ENCODE measurements around the gene INPP5E. TPM values are rescaled to one million over a fixed set of nuclear protein-coding genes. Genes with fewer than 3 reads are reported as not detected.
A peak's percentile ranks its signal among the peaks of the same experiment; 100 is the strongest.

INPP5E gene
- polyA plus RNA-seq, 2 of the 4 experiments (the other 2 are of a cell fraction) = 5.2 to 11.2 TPM

GRCh38 chr9:136447173-136447778 is 7.6 kb upstream of the INPP5E start:
- no peak for TF ChIP-seq FOXS1 (CRISPR knock-in tag; IDR thresholded peaks at IDR 0.05)
- TF ChIP-seq PHF8 (IDR thresholded peaks at IDR 0.05; ENCODE audit: borderline replicate concordance, low read depth) = no peak
- no peak for TF ChIP-seq REST (IDR thresholded peaks at IDR 0.05)
- TF ChIP-seq KDM1A (IDR thresholded peaks at IDR 0.05; ENCODE audit: low read depth) = no peak
- no peak for TF ChIP-seq E2F6 (IDR thresholded peaks at IDR 0.05; ENCODE audit: borderline replicate concordance, low read depth)
- no peak for TF ChIP-seq HOXA7 (CRISPR knock-in tag; IDR thresholded peaks at IDR 0.05)
- no peak for TF ChIP-seq RNF2 (IDR thresholded peaks at IDR 0.05; ENCODE audit: borderline replicate concordance, low read depth)
- TF ChIP-seq CBX2 (IDR thresholded peaks at IDR 0.05; ENCODE audit: borderline replicate concordance, low read depth) = no peak
- TF ChIP-seq FOSL2 (IDR thresholded peaks at IDR 0.05) = no peak
- TF ChIP-seq FOSL2 (CRISPR knock-in tag; IDR thresholded peaks at IDR 0.05) = no peak
- no peak for TF ChIP-seq ZNF302 (CRISPR knock-in tag; IDR thresholded peaks at IDR 0.05)
- no peak for TF ChIP-seq HEYL (CRISPR knock-in tag; IDR thresholded peaks at IDR 0.05)
- no peak for TF ChIP-seq RFX5 (IDR thresholded peaks at IDR 0.05)
- H3K4me1 ChIP-seq = no peaks in the 10 kb centered on the region
- ATAC-seq (no peak), FAIRE-seq (no peak), DNase-seq (ENCODE audit: low read depth in 1 of 2, low spot score in 1 of 2) (no peak)
- no peak overlapping the region for H3K4me2 ChIP-seq
- H3K4me3 ChIP-seq = no peak overlapping the region
- ChIA-PET POLR2A (no interaction called here), CTCF (interaction anchor here (0.9 to 1.5 kb wide), 5 partner anchors 12 to 225 kb away, joined by 3 to 4 read pairs (median 3); no protein-coding TSS in a partner anchor)
- H3K9me3 ChIP-seq = no peaks in the 10 kb centered on the region
- H3K27ac ChIP-seq = no peak overlapping the region
- whole genome bisulfite sequencing (ENCODE audit: missing lambda C conversion rate) = 96% methylated on average over 27 of the region's 27 CpGs

- 90% methylated on average over 7 of the region's 7 CpGs for WGBS (ENCODE audit: missing lambda C conversion rate)
- Histone ChIP-seq H3K27ac (no peak overlapping the region), H3K9me3 (no peaks in the 10 kb centered on the region), H3K4me3 (no peak overlapping the region), H3K4me1 (no peaks in the 10 kb centered on the region), H3K4me2 (no peak overlapping the region)
- CTCF ChIA-PET = interaction anchor here (0.6 to 1.5 kb wide), 9 partner anchors 11 to 179 kb away, joined by 3 to 7 read pairs (median 3); no protein-coding TSS in a partner anchor
- DNase-seq (ENCODE audit: low read depth in 1 of 2, low spot score in 1 of 2) (no peak), ATAC-seq (no peak), FAIRE-seq (no peak)
- no peak for TF ChIP-seq ZC3H11A (IDR thresholded peaks at IDR 0.05)
- TF ChIP-seq CEBPB (IDR thresholded peaks at IDR 0.05) = peak in 1 of 2 experiments; percentile 41; a peak in 1 of 4 replicates
- POLR2A ChIA-PET = no interaction called here
Observed at GRCh38 chr9:136445799-136446198, 6.2 kb upstream of the INPP5E start.

- no peaks in the 10 kb centered on the region for H3K9me3 ChIP-seq
- DNase-seq (ENCODE audit: low read depth in 1 of 2, low spot score in 1 of 2) (no peak), ATAC-seq (no peak), FAIRE-seq (no peak)
- no peak overlapping the region for H3K4me2 ChIP-seq
- no peak for TF ChIP-seq TFCP2L1 (CRISPR knock-in tag; IDR thresholded peaks at IDR 0.05)
- no peak for TF ChIP-seq HOXB5 (CRISPR knock-in tag; IDR thresholded peaks at IDR 0.05)
- no peak for TF ChIP-seq PHF8 (IDR thresholded peaks at IDR 0.05; ENCODE audit: borderline replicate concordance, low read depth)
- TF ChIP-seq USF2 (IDR thresholded peaks at IDR 0.05) = no peak
- TF ChIP-seq KDM5A (IDR thresholded peaks at IDR 0.05) = no peak
- TF ChIP-seq NR3C1 (IDR thresholded peaks at IDR 0.05) = no peak
- TF ChIP-seq CEBPB (IDR thresholded peaks at IDR 0.05) = no peak
- TF ChIP-seq RCOR1 (IDR thresholded peaks at IDR 0.05; ENCODE audit: low read depth, low read length) = no peak
- no peak for TF ChIP-seq KDM1A (IDR thresholded peaks at IDR 0.05; ENCODE audit: low read depth)
- TF ChIP-seq FOXS1 (CRISPR knock-in tag; IDR thresholded peaks at IDR 0.05) = no peak
- no peak for TF ChIP-seq RNF2 (IDR thresholded peaks at IDR 0.05; ENCODE audit: borderline replicate concordance, low read depth)
- no peak for TF ChIP-seq HES2 (IDR thresholded peaks at IDR 0.05)
- no peak for TF ChIP-seq EP300 (IDR thresholded peaks at IDR 0.05)
- TF ChIP-seq MAZ (IDR thresholded peaks at IDR 0.05; ENCODE audit: borderline replicate concordance, low read depth, low read length) = no peak
- no peak for TF ChIP-seq RARB (CRISPR knock-in tag; IDR thresholded peaks at IDR 0.05)
- no peak for TF ChIP-seq HEYL (CRISPR knock-in tag; IDR thresholded peaks at IDR 0.05)
- peaks cover 4% of the 10 kb centered on the region; the same call in 1 of the 3 replicates for H3K4me1 ChIP-seq
- no peak overlapping the region for H3K27ac ChIP-seq
- no peak overlapping the region for H3K4me3 ChIP-seq
- WGBS (ENCODE audit: missing lambda C conversion rate) = 89% methylated on average over 20 of the region's 20 CpGs
- CTCF ChIA-PET = interaction anchor here (0.6 to 2.0 kb wide), 3 partner anchors 8 to 31 kb away, joined by 3 to 5 read pairs (median 3); no protein-coding TSS in a partner anchor
- POLR2A ChIA-PET = no interaction called here
Observed at GRCh38 chr9:136444102-136444501, 4.5 kb upstream of the INPP5E start.
